Transverse colon (tissue), 4 donors: Measurements from ENCODE around the gene CTNND2. TPM values are rescaled to one million over a fixed set of nuclear protein-coding genes. Genes with fewer than 3 reads are reported as not detected.

ENCODE experiments used
- DNase-seq: peaks from one replicate; pipeline ENCODE4 v3.0.0-alpha.2; 2019
- H3K27ac ChIP-seq, 4 donors: fragments of 200-600 bp; sonication (generic); 2 replicates each; pipeline ENCODE4 v1.5.1; 2016 to 2018; ENCODE audit warnings: inconsistent platforms in 4 of 4
- H3K27me3 ChIP-seq: fragments of 200-600 bp; sonication (generic); 2 replicates; pipeline ENCODE4 v1.5.1; 2017; ENCODE audit warnings: inconsistent platforms
- H3K36me3 ChIP-seq, 4 donors: fragments of 200-600 bp; sonication (generic); 2 replicates each; pipeline ENCODE4 v1.5.1; 2017 to 2019; ENCODE audit warnings: inconsistent platforms in 4 of 4
- H3K4me1 ChIP-seq, 4 donors: fragments of 200-600 bp; sonication (generic); 2 replicates each; pipeline ENCODE4 v1.5.1; 2017 to 2020; ENCODE audit warnings: inconsistent platforms in 4 of 4
- H3K4me3 ChIP-seq, 4 donors: fragments of 200-600 bp; sonication (generic); 1 replicate in 1 of 4; 2 replicates in 3 of 4; pipeline versions ENCODE4 v1.5.1 to v1.6.1; 2017 to 2019; ENCODE audit warnings: inconsistent platforms in 4 of 4
- H3K9me3 ChIP-seq, 2 donors: fragments of 200-600 bp; sonication (generic); 2 replicates each; pipeline ENCODE4 v1.5.1; 2017 to 2019; ENCODE audit warnings: inconsistent platforms in 2 of 2
- CTCF ChIP-seq, 5 experiments: fragments of 200-600 bp in 3 of 5; fragments of 450-650 bp in 2 of 5; sonication (generic) in 3 of 5; IDR thresholded peaks; 1 replicate in 2 of 5; 2 replicates in 3 of 5; pipeline ENCODE4 v1.5.1; 2016 to 2017; ENCODE audit warnings: antibody characterized with exemption in 5 of 5, inconsistent platforms in 3 of 5, mild to moderate bottlenecking in 2 of 5, moderate library complexity in 1 of 5
- EP300 ChIP-seq: sonication (generic); formaldehyde crosslinking; IDR thresholded peaks from one replicate; pipeline ENCODE4 v1.6.1; 2017; ENCODE audit warnings: antibody characterized with exemption, low read depth
- POLR2A ChIP-seq: fragments of 450-650 bp; IDR thresholded peaks from one replicate; pipeline ENCODE4 v1.6.1; 2016; ENCODE audit warnings: antibody characterized with exemption, mild to moderate bottlenecking, moderate library complexity
- POLR2AphosphoS5 ChIP-seq, 3 donors: sonication (generic); formaldehyde crosslinking; IDR thresholded peaks; one replicate each; pipeline ENCODE4 v1.6.1; 2016; ENCODE audit warnings: antibody characterized with exemption in 3 of 3
- WGBS, 2 donors: methylation state at CpG; one replicate each; pipeline ENCODE4 v1.1.5; 2018; ENCODE audit warnings: low coverage in 1 of 2; 5-methylcytosine and 5-hydroxymethylcytosine counted together
- in situ Hi-C, 4 donors: fragments of 200-750 bp; cut with MboI; loops; one replicate each; pipeline versions ENCODE4 v1.15.0 to v1.15.1; 2017; ENCODE audit warnings: low sequenced_read_pairs in 3 of 4, low pct_ligation_motif_present in 1 of 4, low pct_unique_long_range_greater_than_20kb in 1 of 4
- intact Hi-C: fragments of 100-400 bp; cut with DNase I; formaldehyde crosslinking; loops from one replicate; pipeline ENCODE4 v1.15.1; 2023; ENCODE audit warnings: low total_unique reads
- total RNA-seq, 4 donors: library from RNA; depleted of rRNA; stranded (reverse); fragments of >200 nt; gene quantifications; one replicate each; pipeline ENCODE4 v1.1.0, GENCODE V29; 2016

The CTNND2 gene
- total RNA-seq, 4 donors from 2014 or later: 1.9 to 2.1 TPM; not detected in 2

- DNase-seq: no peak
- no peaks in the 10 kb centered on the region for H3K27me3 ChIP-seq
- 88 to 89% methylated on average over 3 to 5 of the region's 5 CpGs for WGBS, 2 donors
- TF ChIP-seq CTCF (IDR thresholded peaks at IDR 0.05) (no peak), EP300 (no peak), POLR2AphosphoS5 (IDR thresholded peaks at IDR 0.05) (no peak), POLR2A (no peak)
- H3K27ac ChIP-seq: no peak overlapping the region
- intact Hi-C loops (no loop called here), in situ Hi-C loops (no loop called here)
- no peaks in the 10 kb centered on the region for H3K36me3 ChIP-seq
- H3K9me3 ChIP-seq: no peaks in the 10 kb centered on the region
- no peaks in the 10 kb centered on the region for H3K4me1 ChIP-seq
- no peak overlapping the region for H3K4me3 ChIP-seq
These were observed 856.6 kb downstream of the CTNND2 start for GRCh38 chr5:11047625-11048024.

GRCh38 chr5:11047030-11047429 is 857.2 kb downstream of the CTNND2 start:
- no peaks in the 10 kb centered on the region for H3K36me3 ChIP-seq
- no peaks in the 10 kb centered on the region for H3K4me1 ChIP-seq
- 70 to 79% methylated on average over 5 to 7 of the region's 7 CpGs for WGBS, 2 donors
- no peak for DNase-seq
- no peaks in the 10 kb centered on the region for H3K27me3 ChIP-seq
- H3K27ac ChIP-seq: no peak overlapping the region
- intact Hi-C loops (no loop called here), in situ Hi-C loops (no loop called here)
- no peak overlapping the region for H3K4me3 ChIP-seq
- TF ChIP-seq POLR2A: no peak
- no peak for TF ChIP-seq POLR2AphosphoS5 (IDR thresholded peaks at IDR 0.05)
- TF ChIP-seq CTCF (IDR thresholded peaks at IDR 0.05): no peak
- TF ChIP-seq EP300: no peak
- no peaks in the 10 kb centered on the region for H3K9me3 ChIP-seq

- WGBS, 2 donors: 49 to 68% methylated on average over 4 to 7 of the region's 7 CpGs
- no peak for DNase-seq
- no peak overlapping the region for H3K27ac ChIP-seq
- TF ChIP-seq EP300: no peak
- no peak for TF ChIP-seq POLR2AphosphoS5 (IDR thresholded peaks at IDR 0.05)
- TF ChIP-seq POLR2A: no peak
- TF ChIP-seq CTCF (IDR thresholded peaks at IDR 0.05): no peak
- intact Hi-C loops (no loop called here), in situ Hi-C loops (no loop called here)
- H3K36me3 ChIP-seq: no peaks in the 10 kb centered on the region
- no peaks in the 10 kb centered on the region for H3K27me3 ChIP-seq
- no peaks in the 10 kb centered on the region for H3K4me1 ChIP-seq
- no peaks in the 10 kb centered on the region for H3K9me3 ChIP-seq
- H3K4me3 ChIP-seq: no peak overlapping the region
These were observed 858.1 kb downstream of the CTNND2 start for GRCh38 chr5:11046160-11046559.

GRCh38 chr5:11045411-11045810 is 858.8 kb downstream of the CTNND2 start:
- TF ChIP-seq POLR2AphosphoS5 (IDR thresholded peaks at IDR 0.05): no peak
- TF ChIP-seq CTCF (IDR thresholded peaks at IDR 0.05): no peak
- TF ChIP-seq EP300: no peak
- TF ChIP-seq POLR2A: no peak
- WGBS, 2 donors: 64 to 82% methylated on average over 3 of the region's 3 CpGs
- in situ Hi-C loops (no loop called here), intact Hi-C loops (no loop called here)
- Histone ChIP-seq H3K27me3 (no peaks in the 10 kb centered on the region), H3K9me3 (no peaks in the 10 kb centered on the region), H3K4me3 (no peak overlapping the region), H3K4me1 (no peaks in the 10 kb centered on the region), H3K27ac (no peak overlapping the region), H3K36me3 (no peaks in the 10 kb centered on the region)
- no peak for DNase-seq
